SU-DHL-6 (cell line): ENCODE measurements around the gene MAP4K2.

ENCODE experiments used
- EZH2phosphoT487 ChIP-seq: fragments of 200-600 bp; sonication (generic), shearing (Covaris generic); conservative IDR thresholded peaks from 2 replicates; pipeline ENCODE4 v1.6.1; 2018; ENCODE audit warnings: mild to moderate bottlenecking, antibody characterized with exemption, low read length, moderate library complexity, mixed read lengths
- TF ChIP-seq, protein P1 (sequence below): fragments of 200-600 bp; sonication (generic); IDR thresholded peaks from one replicate; pipeline ENCODE4 v1.5.1; 2017; ENCODE audit warnings: antibody characterized with exemption, mild to moderate bottlenecking, low read length, moderate library complexity; ENCODE audit not compliant: insufficient read depth, poor library complexity, severe bottlenecking

DNA sequence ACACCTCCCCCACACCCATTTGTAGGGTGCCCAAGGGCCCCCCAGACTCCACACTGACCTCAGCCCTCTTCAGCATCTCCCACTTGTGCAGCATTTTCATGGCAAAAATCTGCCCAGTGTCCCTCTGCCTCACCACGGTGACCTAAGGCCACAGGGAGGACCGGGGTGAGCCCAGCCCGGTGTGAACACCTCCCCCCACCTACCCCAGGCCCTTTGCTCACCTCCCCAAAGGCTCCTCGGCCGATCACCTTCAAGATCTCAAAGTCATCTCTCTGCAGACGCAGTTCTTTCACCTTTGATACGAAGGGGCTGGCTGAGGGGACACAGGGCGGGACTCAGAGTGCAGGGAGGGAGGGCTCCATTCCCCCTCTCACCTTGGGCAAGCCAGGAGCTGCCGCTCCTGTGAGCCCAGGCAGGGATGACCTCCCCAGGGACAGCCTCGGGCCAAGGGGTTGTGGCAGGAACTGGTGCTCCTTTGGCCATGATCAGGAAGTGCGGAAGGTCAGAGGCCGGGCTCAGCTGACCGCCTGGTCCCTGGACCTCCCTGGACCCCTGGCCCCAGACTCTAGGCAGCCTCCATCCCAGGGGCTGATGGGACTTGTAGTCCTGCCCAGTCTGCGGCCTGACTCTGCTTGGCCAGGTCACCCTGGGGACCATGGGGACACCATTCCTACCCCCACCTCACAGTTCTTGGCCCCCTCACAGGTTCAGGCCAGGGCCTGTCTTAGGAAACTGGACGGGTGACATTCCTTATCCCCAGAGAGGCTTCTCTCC lies 38.8 kb upstream of the MAP4K2 start:
- TF ChIP-seq, protein P1, sequence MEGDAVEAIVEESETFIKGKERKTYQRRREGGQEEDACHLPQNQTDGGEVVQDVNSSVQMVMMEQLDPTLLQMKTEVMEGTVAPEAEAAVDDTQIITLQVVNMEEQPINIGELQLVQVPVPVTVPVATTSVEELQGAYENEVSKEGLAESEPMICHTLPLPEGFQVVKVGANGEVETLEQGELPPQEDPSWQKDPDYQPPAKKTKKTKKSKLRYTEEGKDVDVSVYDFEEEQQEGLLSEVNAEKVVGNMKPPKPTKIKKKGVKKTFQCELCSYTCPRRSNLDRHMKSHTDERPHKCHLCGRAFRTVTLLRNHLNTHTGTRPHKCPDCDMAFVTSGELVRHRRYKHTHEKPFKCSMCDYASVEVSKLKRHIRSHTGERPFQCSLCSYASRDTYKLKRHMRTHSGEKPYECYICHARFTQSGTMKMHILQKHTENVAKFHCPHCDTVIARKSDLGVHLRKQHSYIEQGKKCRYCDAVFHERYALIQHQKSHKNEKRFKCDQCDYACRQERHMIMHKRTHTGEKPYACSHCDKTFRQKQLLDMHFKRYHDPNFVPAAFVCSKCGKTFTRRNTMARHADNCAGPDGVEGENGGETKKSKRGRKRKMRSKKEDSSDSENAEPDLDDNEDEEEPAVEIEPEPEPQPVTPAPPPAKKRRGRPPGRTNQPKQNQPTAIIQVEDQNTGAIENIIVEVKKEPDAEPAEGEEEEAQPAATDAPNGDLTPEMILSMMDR: no peak
- TF ChIP-seq EZH2phosphoT487: no peak
